RWPE2 (cell line): ENCODE data around the gene ETNK1.
A peak's percentile ranks its signal among the peaks of the same experiment; 100 is the strongest.

Experiments used
- ATAC-seq: fragments of 200-7000 bp; cut with Tn5 transposase; 3 replicates; pipeline ENCODE4 v1.9.1; 2021; ENCODE audit warnings: low read depth
- DNase-seq: peaks from one replicate; pipeline ENCODE4 v3.0.0-alpha.2; 2020; ENCODE audit warnings: low spot score
- H3K27ac ChIP-seq: fragments of 450-650 bp; 2 replicates; pipeline ENCODE4 v1.5.1; 2017; ENCODE audit warnings: mild to moderate bottlenecking; ENCODE audit not compliant: poor library complexity, severe bottlenecking
- H3K27me3 ChIP-seq: fragments of 250-450 bp; sonication (Bioruptor Pico); 2 replicates; pipeline ENCODE4 v1.5.1; 2021; ENCODE audit warnings: mild to moderate bottlenecking, moderate library complexity; ENCODE audit not compliant: insufficient read depth, poor library complexity, severe bottlenecking
- H3K36me3 ChIP-seq: fragments of 250-450 bp; sonication (Bioruptor Pico); 2 replicates; pipeline ENCODE4 v1.5.1; 2020; ENCODE audit warnings: low read depth, mild to moderate bottlenecking, moderate library complexity
- H3K4me1 ChIP-seq: fragments of 250-450 bp; sonication (Bioruptor Pico); 2 replicates; pipeline ENCODE4 v1.5.1; 2021; ENCODE audit warnings: mild to moderate bottlenecking, moderate library complexity; ENCODE audit not compliant: insufficient read depth, poor library complexity, severe bottlenecking
- H3K4me3 ChIP-seq: fragments of 250-450 bp; sonication (Bioruptor Pico); 2 replicates; pipeline ENCODE4 v1.5.1; 2021; ENCODE audit warnings: mild to moderate bottlenecking, moderate library complexity; ENCODE audit not compliant: severe bottlenecking
- H3K9me3 ChIP-seq: fragments of 250-450 bp; sonication (Bioruptor Pico); 2 replicates; pipeline ENCODE4 v1.5.1; 2021; ENCODE audit warnings: mild to moderate bottlenecking, moderate library complexity; ENCODE audit not compliant: severe bottlenecking
- TF ChIP-seq, protein P1 (sequence below): fragments of 450-650 bp; IDR thresholded peaks from one replicate; pipeline ENCODE4 v1.5.1; 2017; ENCODE audit warnings: mild to moderate bottlenecking, moderate library complexity; ENCODE audit not compliant: poor library complexity, severe bottlenecking

ETNK1 gene

DNA sequence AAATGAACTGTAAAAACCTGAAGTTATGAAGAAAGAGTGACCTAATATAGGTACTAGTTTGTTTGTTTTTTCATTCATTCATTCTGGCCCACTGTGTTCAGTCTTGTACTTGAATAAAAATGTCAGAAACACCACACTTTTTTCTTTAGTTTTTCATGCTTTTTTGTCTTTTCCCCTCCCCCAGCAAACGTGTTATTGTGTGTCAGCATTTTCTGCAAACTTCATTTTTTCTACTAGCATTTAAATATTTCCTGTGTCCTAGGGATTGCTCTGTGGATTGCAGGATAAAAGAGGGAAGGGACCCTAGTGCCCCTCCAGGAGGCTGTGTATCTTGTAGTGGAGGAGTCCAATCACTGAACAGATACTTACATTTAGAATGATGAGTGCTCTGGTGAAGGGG is 42.2 kb downstream of the ETNK1 start:
- Histone ChIP-seq H3K27me3 (no peaks in the 10 kb centered on the region), H3K9me3 (no peaks in the 10 kb centered on the region), H3K4me1 (no peaks in the 10 kb centered on the region), H3K36me3 (no peaks in the 10 kb centered on the region), H3K27ac (no peak overlapping the region), H3K4me3 (no peak overlapping the region)
- ATAC-seq (no peak), DNase-seq (no peak)
- TF ChIP-seq, protein P1, sequence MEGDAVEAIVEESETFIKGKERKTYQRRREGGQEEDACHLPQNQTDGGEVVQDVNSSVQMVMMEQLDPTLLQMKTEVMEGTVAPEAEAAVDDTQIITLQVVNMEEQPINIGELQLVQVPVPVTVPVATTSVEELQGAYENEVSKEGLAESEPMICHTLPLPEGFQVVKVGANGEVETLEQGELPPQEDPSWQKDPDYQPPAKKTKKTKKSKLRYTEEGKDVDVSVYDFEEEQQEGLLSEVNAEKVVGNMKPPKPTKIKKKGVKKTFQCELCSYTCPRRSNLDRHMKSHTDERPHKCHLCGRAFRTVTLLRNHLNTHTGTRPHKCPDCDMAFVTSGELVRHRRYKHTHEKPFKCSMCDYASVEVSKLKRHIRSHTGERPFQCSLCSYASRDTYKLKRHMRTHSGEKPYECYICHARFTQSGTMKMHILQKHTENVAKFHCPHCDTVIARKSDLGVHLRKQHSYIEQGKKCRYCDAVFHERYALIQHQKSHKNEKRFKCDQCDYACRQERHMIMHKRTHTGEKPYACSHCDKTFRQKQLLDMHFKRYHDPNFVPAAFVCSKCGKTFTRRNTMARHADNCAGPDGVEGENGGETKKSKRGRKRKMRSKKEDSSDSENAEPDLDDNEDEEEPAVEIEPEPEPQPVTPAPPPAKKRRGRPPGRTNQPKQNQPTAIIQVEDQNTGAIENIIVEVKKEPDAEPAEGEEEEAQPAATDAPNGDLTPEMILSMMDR, result no peak

DNA sequence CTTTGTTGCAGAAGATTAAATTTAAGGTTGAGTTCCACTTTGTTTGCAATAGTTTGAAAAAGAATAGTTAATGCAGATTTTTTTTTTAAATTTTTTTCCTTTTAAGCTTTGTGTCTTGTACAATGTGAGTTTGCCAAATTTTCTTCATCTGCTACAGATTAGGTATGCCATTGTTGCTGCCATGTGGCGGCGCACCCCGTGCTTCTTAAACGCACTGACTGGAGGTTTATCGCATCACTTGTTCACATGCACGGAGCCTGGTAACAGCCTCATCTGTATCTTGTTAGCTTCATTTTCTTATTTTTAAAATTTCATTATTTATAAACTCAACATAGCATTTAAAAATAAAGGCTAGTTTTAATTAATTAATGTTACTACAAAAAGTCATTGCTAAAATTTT is 43.5 kb downstream of the ETNK1 start:
- Histone ChIP-seq H3K4me1 (no peaks in the 10 kb centered on the region), H3K27ac (no peak overlapping the region), H3K27me3 (no peaks in the 10 kb centered on the region), H3K9me3 (no peaks in the 10 kb centered on the region), H3K36me3 (0 out of 2 replicates have a peak, but pooled peaks cover 2% of the 10 kb centered on the region), H3K4me3 (no peak overlapping the region)
- TF ChIP-seq, protein P1, result no peak
- DNase-seq (no peak), ATAC-seq (no peak)

DNA sequence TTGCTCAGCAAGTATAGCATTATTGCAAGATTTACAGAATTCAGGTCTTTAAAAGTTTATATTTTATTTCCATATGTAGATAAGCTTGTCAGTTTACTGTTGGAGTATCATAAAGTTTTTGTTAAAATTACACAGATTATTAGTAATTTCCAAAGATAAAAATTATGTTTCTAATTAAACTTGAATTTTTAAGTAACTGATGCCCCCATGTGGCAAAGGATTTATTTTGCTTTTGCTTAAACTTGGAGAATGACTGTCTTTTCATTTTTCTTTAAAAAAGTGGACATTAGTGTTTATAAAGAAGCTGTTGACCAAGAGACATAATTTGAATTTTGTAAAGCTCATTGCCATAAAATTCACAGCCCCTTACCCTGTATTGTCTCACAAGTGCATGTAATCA is 45.8 kb downstream of the ETNK1 start:
- DNase-seq (no peak), ATAC-seq (no peak)
- Histone ChIP-seq H3K4me1 (no peaks in the 10 kb centered on the region), H3K27ac (no peak overlapping the region), H3K9me3 (no peaks in the 10 kb centered on the region), H3K27me3 (no peaks in the 10 kb centered on the region), H3K4me3 (no peak overlapping the region), H3K36me3 (peaks cover 4% of the 10 kb centered on the region; the same call in 1 of the 2 replicates)
- TF ChIP-seq, protein P1, result peak; percentile 37

DNA sequence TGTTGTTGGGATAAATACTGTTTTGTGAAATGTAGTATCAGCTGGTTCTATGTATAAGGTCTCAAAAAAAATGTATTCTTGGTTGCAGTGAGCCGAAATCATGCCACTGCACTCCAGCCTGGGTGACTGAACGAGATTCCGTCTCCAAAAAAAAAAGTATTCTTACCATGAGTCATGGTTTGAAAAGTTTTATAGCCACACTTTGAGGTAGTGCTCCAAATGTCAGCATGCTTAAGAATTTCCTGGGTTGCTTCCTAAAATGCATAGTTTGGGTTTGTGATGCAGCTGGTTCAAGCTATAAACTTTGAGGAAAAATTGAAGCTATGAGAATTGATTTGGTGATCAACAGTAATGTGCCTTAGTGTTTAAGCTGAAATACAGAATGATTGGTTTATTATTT is 48.0 kb downstream of the ETNK1 start:
- Histone ChIP-seq H3K36me3 (peaks cover 4% of the 10 kb centered on the region; the same call in 1 of the 2 replicates), H3K27ac (no peak overlapping the region), H3K9me3 (no peaks in the 10 kb centered on the region), H3K4me1 (no peaks in the 10 kb centered on the region), H3K4me3 (no peak overlapping the region), H3K27me3 (no peaks in the 10 kb centered on the region)
- TF ChIP-seq, protein P1, result no peak
- DNase-seq (no peak), ATAC-seq (no peak)

DNA sequence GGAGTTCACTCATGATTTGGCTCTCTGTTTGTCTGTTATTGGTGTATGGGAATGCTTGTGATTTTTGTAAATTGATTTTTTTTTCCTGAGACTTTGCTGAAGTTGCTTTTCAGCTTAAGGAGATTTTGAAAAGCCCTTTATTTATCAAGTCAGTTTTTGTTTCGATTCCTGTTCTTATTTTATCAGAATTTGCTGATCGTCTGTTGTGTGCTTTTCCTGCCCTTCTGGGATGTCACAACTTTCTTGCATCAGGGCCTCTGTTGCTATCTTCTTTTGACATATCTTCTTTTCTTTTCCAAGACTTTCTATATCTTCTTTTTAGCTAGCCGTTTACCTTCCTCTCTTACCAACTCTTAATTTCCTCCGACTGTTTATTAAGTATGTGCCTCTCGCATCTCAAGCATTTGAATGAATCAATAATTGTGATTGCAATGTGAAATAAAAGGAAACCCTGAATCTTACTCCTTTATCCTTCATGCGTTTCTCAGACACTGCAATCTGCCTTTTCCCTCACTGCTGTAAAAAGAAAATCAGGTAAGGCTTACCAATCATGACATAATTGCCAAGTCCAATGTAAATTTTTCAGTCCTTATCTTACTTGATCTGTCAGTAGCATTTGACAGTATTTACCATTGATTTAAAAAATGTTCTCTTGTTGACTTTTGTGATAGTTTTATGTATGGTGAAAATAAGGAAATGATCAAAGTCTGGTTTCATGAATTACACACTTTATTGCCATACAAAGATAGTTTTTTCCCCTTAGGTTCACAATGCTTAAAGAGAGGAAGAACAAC is 53.0 kb downstream of the ETNK1 start:
- Histone ChIP-seq H3K27me3 (no peaks in the 10 kb centered on the region), H3K4me3 (no peak overlapping the region), H3K4me1 (no peaks in the 10 kb centered on the region), H3K9me3 (no peaks in the 10 kb centered on the region), H3K27ac (no peak overlapping the region), H3K36me3 (peaks cover 4% of the 10 kb centered on the region; the same call in 1 of the 2 replicates)
- ATAC-seq (no peak), DNase-seq (no peak)
- TF ChIP-seq, protein P1, result no peak
